Endothelial cell of umbilical vein (primary cell): ENCODE data around the gene SLC2A4. TPM values are rescaled to one million over a fixed set of nuclear protein-coding genes. Genes with fewer than 3 reads are reported as not detected.

Experiments
- BruUV-seq: library from RNA; stranded (reverse); fragments of 400-500 nt; replicated peaks from 2 replicates; lab custom pipeline; 2021; lab: Mats Ljungman, UMichigan
- CTCF ChIA-PET: fragments of 300-600, 350-600 bp; sonication (Branson Sonifier 250); formaldehyde crosslinking; loops from one replicate; lab custom pipeline; 2021; ENCODE audit warnings: antibody characterized with exemption, inconsistent platforms; lab: Charles Lee
- POLR2A ChIA-PET: fragments of 300-600, 350-600 bp; sonication (Branson Sonifier 250); formaldehyde crosslinking; loops from one replicate; lab custom pipeline; 2021; ENCODE audit warnings: antibody characterized with exemption, inconsistent platforms; lab: Charles Lee
- DNase-seq: peaks from one replicate; pipeline ENCODE4 v3.0.0-alpha.2; 2011; ENCODE audit warnings: low read depth, low spot score
- FAIRE-seq: peaks from 2 replicates; lab custom pipeline; 2011; peaks lifted over from hg19 to GRCh38; lab: Jason Lieb, UNC
- H2AFZ ChIP-seq: 2 replicates; pipeline ENCODE4 v1.6.0; 2012; ENCODE audit warnings: low read depth, low read length, control low read depth, inconsistent platforms
- H3K27ac ChIP-seq: 2 replicates; pipeline ENCODE4 v1.5.1; 2011; ENCODE audit warnings: low read depth, mild to moderate bottlenecking, control low read depth, low read length, moderate library complexity; ENCODE audit not compliant: insufficient read depth
- H3K27me3 ChIP-seq, 2 experiments: 2 replicates each; pipeline versions ENCODE4 v1.6.0 to v1.6.1; 2011; ENCODE audit warnings: low read length in 2 of 2, mixed read lengths in 1 of 2; ENCODE audit not compliant: control insufficient read depth in 2 of 2, insufficient read depth in 2 of 2
- H3K36me3 ChIP-seq, 2 experiments: 2 replicates in 1 of 2; 3 replicates in 1 of 2; pipeline ENCODE4 v1.5.1; 2011; ENCODE audit warnings: low read length in 2 of 2, mild to moderate bottlenecking in 1 of 2, moderate library complexity in 1 of 2; ENCODE audit not compliant: control insufficient read depth in 2 of 2, insufficient read depth in 2 of 2; ENCODE audit errors: extremely low read depth in 1 of 2
- H3K4me1 ChIP-seq: 3 replicates; pipeline ENCODE4 v1.5.1; 2011; ENCODE audit warnings: mild to moderate bottlenecking, low read length; ENCODE audit not compliant: control insufficient read depth, insufficient read depth; ENCODE audit errors: extremely low read depth
- H3K4me2 ChIP-seq: 2 replicates; pipeline ENCODE4 v1.6.1; 2011; ENCODE audit warnings: low read length, control low read depth, mixed read lengths; ENCODE audit not compliant: insufficient read depth
- H3K4me3 ChIP-seq, 3 experiments: fragments of 200-600 bp in 1 of 3; sonication (generic), shearing (Covaris generic) in 1 of 3; replicated peaks in 1 of 3; 2 replicates each; pipeline ENCODE4 v1.5.1; 2011 to 2016; ENCODE audit warnings: control low read depth in 3 of 3, low read length in 3 of 3, mild to moderate bottlenecking in 2 of 3, inconsistent platforms in 1 of 3, low read depth in 1 of 3, moderate library complexity in 1 of 3; ENCODE audit not compliant: insufficient read depth in 1 of 3
- H3K79me2 ChIP-seq: 2 replicates; pipeline ENCODE4 v1.6.0; 2012; ENCODE audit warnings: low read length, inconsistent platforms; ENCODE audit not compliant: control insufficient read depth, insufficient read depth
- H3K9ac ChIP-seq: replicated peaks from 2 replicates; pipeline ENCODE3; 2011; ENCODE audit warnings: low read length, control low read depth; ENCODE audit not compliant: insufficient read depth; ENCODE audit errors: extremely low read depth
- H3K9me1 ChIP-seq: replicated peaks from 3 replicates; pipeline ENCODE4 v1.6.0; 2011; ENCODE audit warnings: mild to moderate bottlenecking, low read length; ENCODE audit not compliant: control insufficient read depth, insufficient read depth; ENCODE audit errors: extremely low read depth
- H3K9me3 ChIP-seq: replicated peaks from 2 replicates; pipeline ENCODE4 v1.5.1; 2012; ENCODE audit warnings: low read length, inconsistent platforms; ENCODE audit not compliant: control insufficient read depth, insufficient read depth
- H4K20me1 ChIP-seq: replicated peaks from 2 replicates; pipeline ENCODE3; 2011; ENCODE audit warnings: mild to moderate bottlenecking, low read length; ENCODE audit not compliant: control insufficient read depth, insufficient read depth; ENCODE audit errors: extremely low read depth
- EZH2 ChIP-seq: IDR thresholded peaks from 2 replicates; pipeline ENCODE4 v1.6.1; 2012; ENCODE audit warnings: borderline replicate concordance, low read depth, mild to moderate bottlenecking, moderate library complexity, low read length, inconsistent platforms; ENCODE audit not compliant: severe bottlenecking
- MYC ChIP-seq: IDR thresholded peaks from one replicate; pipeline ENCODE4 v1.6.1; 2011; ENCODE audit warnings: mild to moderate bottlenecking, low read depth, low read length
- POLR2A ChIP-seq: IDR thresholded peaks from 2 replicates; pipeline ENCODE4 v1.6.1; 2012; ENCODE audit warnings: low read depth, mild to moderate bottlenecking, control low read depth, low read length
- POLR2AphosphoS5 ChIP-seq: IDR thresholded peaks from 2 replicates; pipeline ENCODE4 v1.6.1; 2012; ENCODE audit warnings: low read depth, mild to moderate bottlenecking, control low read depth, low read length, moderate library complexity; ENCODE audit not compliant: insufficient read depth
- dilution Hi-C: fragments of 300-500 bp; cut with MboI; formaldehyde crosslinking; loops from one replicate; pipeline ENCODE4 v1.15.0; 2019; ENCODE audit warnings: low sequenced_read_pairs; ENCODE audit not compliant: extremely low pct_ligation_motif_present
- intact Hi-C: fragments of 100-400 bp; cut with micrococcal nuclease; formaldehyde crosslinking; loops from one replicate; pipeline ENCODE4 v1.10.0; 2022
- polyA plus RNA-seq, 4 experiments: library from polyadenylated mRNA; depleted of rRNA in 3 of 4; stranded (reverse) in 3 of 4; unstranded in 1 of 4; fragments of >200 nt; gene quantifications; 2 replicates each; pipeline versions ENCODE4 v1.2.1 to v1.2.3, GENCODE V29; 2011 to 2012; ENCODE audit warnings: missing spikeins in 1 of 4
- total RNA-seq: library from RNA; stranded (reverse); gene quantifications from 2 replicates; pipeline ENCODE4 v1.2.3, GENCODE V29; 2021
- TF ChIP-seq, protein P1 (sequence below): IDR thresholded peaks from 2 replicates; pipeline ENCODE4 v1.6.1; 2011; ENCODE audit not compliant: insufficient read depth, insufficient read length

SLC2A4 gene
- total and polyA plus RNA-seq, 2 donors (not counting 3 experiments of a cell fraction or from before 2014, with no cell fraction given), result 0.12 TPM; not detected in 1

DNA sequence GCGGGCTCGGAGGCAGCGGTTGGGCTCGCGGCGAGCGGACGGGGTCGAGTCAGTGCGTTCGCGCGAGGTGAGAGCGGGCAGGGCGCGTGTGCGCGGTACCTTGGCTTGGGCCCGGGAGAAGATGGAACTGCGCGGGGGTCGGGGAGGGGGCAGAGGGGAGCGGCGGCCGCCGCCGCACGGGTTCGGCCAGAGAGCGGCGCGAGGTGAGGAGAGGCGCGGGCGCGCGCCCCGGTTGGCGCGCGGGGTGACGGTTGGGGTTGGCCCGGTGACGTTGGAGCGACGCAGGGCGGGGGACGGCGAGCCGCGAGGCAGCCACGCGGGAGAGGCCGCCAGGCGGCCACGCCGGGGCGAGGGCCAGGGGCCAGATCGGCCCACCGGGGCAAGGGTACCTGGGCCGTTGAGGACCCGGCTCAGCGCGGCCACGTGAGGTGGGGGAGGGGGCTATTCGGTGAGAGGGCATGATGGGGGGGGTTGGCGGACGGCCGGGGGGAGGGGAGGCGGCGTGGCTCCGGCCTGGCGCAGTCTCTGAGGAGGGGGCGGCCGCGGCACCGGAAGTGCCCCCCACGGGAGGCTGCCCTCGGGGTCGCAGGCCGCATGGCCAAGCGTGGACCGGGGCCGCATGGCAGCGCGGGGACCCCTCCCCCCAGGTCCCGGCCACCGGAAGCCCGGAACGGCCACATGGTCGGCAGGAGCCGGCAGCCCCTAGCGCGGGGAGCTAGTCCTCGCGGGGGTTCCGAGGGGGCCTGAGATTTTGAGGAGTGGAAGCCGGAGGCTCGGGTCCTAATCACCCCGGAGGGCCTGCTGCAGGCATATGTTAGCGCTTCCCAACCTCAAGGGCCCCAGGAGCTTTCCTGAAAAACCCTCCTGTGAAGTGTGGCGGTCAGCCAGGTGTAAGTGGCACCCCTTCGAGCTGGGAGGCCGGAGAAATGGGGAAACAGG lies 26.4 kb downstream of the SLC2A4 start:
- H4K20me1 ChIP-seq, result peaks cover 4% of the 10 kb centered on the region
- no peaks in the 10 kb centered on the region for H3K27me3 ChIP-seq
- dilution Hi-C loops, result no loop called here
- FAIRE-seq (no peak), DNase-seq (no peak)
- intact Hi-C loops, result loop anchor here (1.0 to 2.0 kb wide), 3 partner anchors 69 to 127 kb away; partner anchors contain the start of genes PHF23 and TMEM102
- H3K36me3 ChIP-seq, result peaks cover 25 to 26% of the 10 kb centered on the region in 2 experiments
- TF ChIP-seq MYC (peak; percentile 88), EZH2 (no peak), POLR2AphosphoS5 (peak; percentile 52), POLR2A (no peak)
- TF ChIP-seq, protein P1, sequence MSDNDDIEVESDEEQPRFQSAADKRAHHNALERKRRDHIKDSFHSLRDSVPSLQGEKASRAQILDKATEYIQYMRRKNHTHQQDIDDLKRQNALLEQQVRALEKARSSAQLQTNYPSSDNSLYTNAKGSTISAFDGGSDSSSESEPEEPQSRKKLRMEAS, result no peak
- H2AFZ ChIP-seq, result no peak overlapping the region
- ChIA-PET CTCF (no interaction called here), POLR2A (interaction anchor here (0.9 kb wide), 1 partner anchor 22 kb away, joined by 3 read pairs; no protein-coding TSS in a partner anchor)
- H3K4me2 ChIP-seq, result peak overlapping the region; percentile 80
- H3K79me2 ChIP-seq, result peaks cover 45% of the 10 kb centered on the region
- H3K27ac ChIP-seq, result peak overlapping the region; percentile 83
- no peaks in the 10 kb centered on the region for H3K9me3 ChIP-seq
- no TSS peak for BruUV-seq
- peak overlapping the region; percentile 97 for H3K9ac ChIP-seq
- H3K9me1 ChIP-seq, result no peaks in the 10 kb centered on the region
- H3K4me1 ChIP-seq, result peaks cover 12% of the 10 kb centered on the region
- peak overlapping the region; percentile 71 to 93 (median 87) for H3K4me3 ChIP-seq
